HepG2 (cell line): ENCODE results near the gene NKD1. TPM values are rescaled to one million over a fixed set of nuclear protein-coding genes. Genes with fewer than 3 reads are reported as not detected.

Experiments used
- CCAR2 ChIP-seq: fragments of 200-400 bp; formaldehyde crosslinking; optimal IDR thresholded peaks from 2 replicates; pipeline ENCODE3; 2018; ENCODE audit warnings: low read depth, mild to moderate bottlenecking, low read length, moderate library complexity
- FOSL2 ChIP-seq: sonication (generic); formaldehyde crosslinking; IDR thresholded peaks from 2 replicates; pipeline ENCODE4 v1.4.0; 2020; ENCODE audit warnings: missing genetic modification reagents
- HOXA9 ChIP-seq: sonication (generic); formaldehyde crosslinking; IDR thresholded peaks from 2 replicates; pipeline ENCODE4 v1.8.1; 2022; ENCODE audit warnings: missing genetic modification reagents, mild to moderate bottlenecking, moderate library complexity, borderline replicate concordance
- KLF16 ChIP-seq, 2 experiments: sonication (generic) in 1 of 2; formaldehyde crosslinking in 1 of 2; IDR thresholded peaks; 2 replicates each; pipeline versions ENCODE4 v1.6.1 to v1.8.0; 2016 to 2023; ENCODE audit warnings: missing genetic modification reagents in 2 of 2, missing compliant biosample characterization in 1 of 2
- NCOA5 ChIP-seq: sonication (generic); formaldehyde crosslinking; IDR thresholded peaks from 2 replicates; pipeline ENCODE4 v1.4.0; 2020; ENCODE audit warnings: missing genetic modification reagents
- NFATC3 ChIP-seq: sonication (generic); formaldehyde crosslinking; IDR thresholded peaks from 2 replicates; pipeline ENCODE4 v1.5.1; 2020; ENCODE audit warnings: mild to moderate bottlenecking, missing genetic modification reagents
- PCBP2 ChIP-seq: fragments of 200-400 bp; formaldehyde crosslinking; optimal IDR thresholded peaks from 2 replicates; pipeline ENCODE3; 2018; ENCODE audit warnings: low read length, low read depth; ENCODE audit not compliant: poor library complexity, severe bottlenecking
- SMYD3 ChIP-seq: sonication (generic); formaldehyde crosslinking; IDR thresholded peaks from 2 replicates; pipeline ENCODE4 v1.8.1; 2023; ENCODE audit warnings: mild to moderate bottlenecking, missing genetic modification reagents
- SRSF1 ChIP-seq: fragments of 200-400 bp; formaldehyde crosslinking; optimal IDR thresholded peaks from 2 replicates; pipeline ENCODE3; 2017; ENCODE audit warnings: mild to moderate bottlenecking, low read depth, low read length, moderate library complexity
- THYN1 ChIP-seq: sonication (generic); formaldehyde crosslinking; IDR thresholded peaks from 2 replicates; pipeline ENCODE4 v1.8.1; 2023; ENCODE audit warnings: low read depth, mild to moderate bottlenecking, moderate library complexity, missing genetic modification reagents, borderline replicate concordance
- XBP1 ChIP-seq: sonication (generic); formaldehyde crosslinking; IDR thresholded peaks from 2 replicates; pipeline ENCODE4 v1.5.0; 2020; ENCODE audit warnings: missing genetic modification reagents
- YEATS2 ChIP-seq: sonication (generic); formaldehyde crosslinking; IDR thresholded peaks from 2 replicates; pipeline ENCODE4 v1.4.0; 2020; ENCODE audit warnings: missing genetic modification reagents, borderline replicate concordance
- ZNF24 ChIP-seq: fragments of 450-650 bp; IDR thresholded peaks from 2 replicates; pipeline ENCODE4 v1.6.1; 2017; ENCODE audit warnings: antibody characterized with exemption, mild to moderate bottlenecking
- ZNF326 ChIP-seq: sonication (generic); formaldehyde crosslinking; IDR thresholded peaks from 2 replicates; pipeline ENCODE4 v1.4.0; 2020; ENCODE audit warnings: missing genetic modification reagents, borderline replicate concordance
- ZNF333 ChIP-seq: sonication (generic); formaldehyde crosslinking; IDR thresholded peaks from 2 replicates; pipeline ENCODE4 v1.4.0; 2020; ENCODE audit warnings: mild to moderate bottlenecking, missing genetic modification reagents, borderline replicate concordance
- polyA plus RNA-seq, 8 experiments: library from polyadenylated mRNA; depleted of rRNA in 3 of 8; stranded (reverse) in 7 of 8; unstranded in 1 of 8; fragments of >200 nt; fragmentation: Illumina TruSeq in 4 of 8; extraction: Trizol in 4 of 8; gene quantifications; 2 replicates each; pipeline versions ENCODE4 v1.2.1 to v1.2.3, GENCODE V29; 2011 to 2016; ENCODE audit warnings: low read depth in 4 of 8, missing spikeins in 1 of 8, mixed read lengths in 1 of 8; ENCODE audit not compliant: insufficient read depth in 1 of 8
- total RNA-seq, 5 experiments: library from RNA; depleted of rRNA; stranded (reverse); fragments of >200 nt; fragmentation: Illumina TruSeq; extraction: Trizol; gene quantifications; 2 replicates each; pipeline ENCODE4 v1.2.3, GENCODE V29; 2016; ENCODE audit warnings: low read depth in 1 of 5
- TF ChIP-seq, protein P1 (sequence below): sonication (generic); formaldehyde crosslinking; IDR thresholded peaks from 2 replicates; pipeline ENCODE4 v1.5.1; 2020; ENCODE audit warnings: missing genetic modification reagents, mild to moderate bottlenecking, borderline replicate concordance
- TF ChIP-seq, protein P2 (sequence below): sonication (generic); formaldehyde crosslinking; IDR thresholded peaks from 2 replicates; pipeline ENCODE4 v1.4.0; 2020; ENCODE audit warnings: mild to moderate bottlenecking, missing genetic modification reagents, borderline replicate concordance
- TF ChIP-seq, protein P3 (sequence below): sonication (generic); formaldehyde crosslinking; IDR thresholded peaks from 2 replicates; pipeline ENCODE4 v1.5.1; 2020; ENCODE audit warnings: mild to moderate bottlenecking, missing genetic modification reagents

The NKD1 gene
- total and polyA plus RNA-seq, 2 of the 13 experiments (the other 11 are each of a cell fraction or from before 2014, with no cell fraction given) = 70.4 to 121 TPM

DNA sequence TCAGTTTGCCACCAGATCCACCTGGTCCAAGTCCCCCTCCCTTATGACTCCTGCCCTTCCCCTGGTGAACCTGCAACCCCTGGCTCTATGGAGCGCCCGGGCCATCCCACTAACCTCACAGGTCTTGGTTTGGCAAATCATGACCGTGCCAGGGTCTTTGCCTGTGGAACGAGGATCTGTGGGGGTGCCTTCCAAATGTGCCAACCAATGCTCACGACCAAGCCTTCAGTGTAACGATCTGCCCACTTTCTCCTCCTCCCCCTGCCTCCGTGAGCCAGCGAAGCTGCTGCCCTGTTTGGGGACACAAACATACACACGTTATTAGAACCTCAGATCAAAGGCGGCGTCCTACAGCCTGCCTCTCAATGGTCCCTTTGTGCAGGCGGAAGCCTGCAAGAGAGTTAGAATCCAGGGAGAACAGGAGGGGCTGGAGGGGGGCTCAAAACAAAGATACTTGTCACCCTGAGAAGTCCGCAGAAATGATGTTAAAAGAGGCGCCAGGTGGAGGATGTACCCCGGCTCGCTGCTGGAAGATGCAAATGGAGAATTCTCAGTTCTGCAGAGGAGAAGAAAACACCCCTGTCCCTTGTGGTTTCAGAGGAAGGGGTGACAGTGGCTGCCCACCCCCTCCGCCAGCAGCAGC, 9.0 kb upstream of the NKD1 start (continued):
- TF ChIP-seq SMYD3 (no peak), ZNF24 (no peak), ZNF333 (CRISPR knock-in tag) (no peak), FOSL2 (CRISPR knock-in tag) (peak; percentile 72), SRSF1 (peak; percentile 58), HOXA9 (CRISPR knock-in tag) (no peak), THYN1 (CRISPR knock-in tag) (no peak), PCBP2 (no peak), NFATC3 (CRISPR knock-in tag) (no peak), YEATS2 (peak; percentile 37; the same call in 1 of the 2 replicates), KLF16 (CRISPR knock-in tag; IDR thresholded peaks at IDR 0.05) (peak in 1 of 2 experiments; percentile 59; a peak in 2 of 4 replicates), XBP1 (CRISPR knock-in tag) (no peak), CCAR2 (peak; percentile 77), ZNF326 (CRISPR knock-in tag) (0 out of 2 replicates have a peak, but pooled peaks have one; percentile 21), NCOA5 (no peak)
- TF ChIP-seq, protein P1, sequence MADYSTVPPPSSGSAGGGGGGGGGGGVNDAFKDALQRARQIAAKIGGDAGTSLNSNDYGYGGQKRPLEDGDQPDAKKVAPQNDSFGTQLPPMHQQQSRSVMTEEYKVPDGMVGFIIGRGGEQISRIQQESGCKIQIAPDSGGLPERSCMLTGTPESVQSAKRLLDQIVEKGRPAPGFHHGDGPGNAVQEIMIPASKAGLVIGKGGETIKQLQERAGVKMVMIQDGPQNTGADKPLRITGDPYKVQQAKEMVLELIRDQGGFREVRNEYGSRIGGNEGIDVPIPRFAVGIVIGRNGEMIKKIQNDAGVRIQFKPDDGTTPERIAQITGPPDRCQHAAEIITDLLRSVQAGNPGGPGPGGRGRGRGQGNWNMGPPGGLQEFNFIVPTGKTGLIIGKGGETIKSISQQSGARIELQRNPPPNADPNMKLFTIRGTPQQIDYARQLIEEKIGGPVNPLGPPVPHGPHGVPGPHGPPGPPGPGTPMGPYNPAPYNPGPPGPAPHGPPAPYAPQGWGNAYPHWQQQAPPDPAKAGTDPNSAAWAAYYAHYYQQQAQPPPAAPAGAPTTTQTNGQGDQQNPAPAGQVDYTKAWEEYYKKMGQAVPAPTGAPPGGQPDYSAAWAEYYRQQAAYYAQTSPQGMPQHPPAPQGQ (CRISPR knock-in tag) = no peak; the same call in 1 of the 2 replicates
- TF ChIP-seq, protein P2, sequence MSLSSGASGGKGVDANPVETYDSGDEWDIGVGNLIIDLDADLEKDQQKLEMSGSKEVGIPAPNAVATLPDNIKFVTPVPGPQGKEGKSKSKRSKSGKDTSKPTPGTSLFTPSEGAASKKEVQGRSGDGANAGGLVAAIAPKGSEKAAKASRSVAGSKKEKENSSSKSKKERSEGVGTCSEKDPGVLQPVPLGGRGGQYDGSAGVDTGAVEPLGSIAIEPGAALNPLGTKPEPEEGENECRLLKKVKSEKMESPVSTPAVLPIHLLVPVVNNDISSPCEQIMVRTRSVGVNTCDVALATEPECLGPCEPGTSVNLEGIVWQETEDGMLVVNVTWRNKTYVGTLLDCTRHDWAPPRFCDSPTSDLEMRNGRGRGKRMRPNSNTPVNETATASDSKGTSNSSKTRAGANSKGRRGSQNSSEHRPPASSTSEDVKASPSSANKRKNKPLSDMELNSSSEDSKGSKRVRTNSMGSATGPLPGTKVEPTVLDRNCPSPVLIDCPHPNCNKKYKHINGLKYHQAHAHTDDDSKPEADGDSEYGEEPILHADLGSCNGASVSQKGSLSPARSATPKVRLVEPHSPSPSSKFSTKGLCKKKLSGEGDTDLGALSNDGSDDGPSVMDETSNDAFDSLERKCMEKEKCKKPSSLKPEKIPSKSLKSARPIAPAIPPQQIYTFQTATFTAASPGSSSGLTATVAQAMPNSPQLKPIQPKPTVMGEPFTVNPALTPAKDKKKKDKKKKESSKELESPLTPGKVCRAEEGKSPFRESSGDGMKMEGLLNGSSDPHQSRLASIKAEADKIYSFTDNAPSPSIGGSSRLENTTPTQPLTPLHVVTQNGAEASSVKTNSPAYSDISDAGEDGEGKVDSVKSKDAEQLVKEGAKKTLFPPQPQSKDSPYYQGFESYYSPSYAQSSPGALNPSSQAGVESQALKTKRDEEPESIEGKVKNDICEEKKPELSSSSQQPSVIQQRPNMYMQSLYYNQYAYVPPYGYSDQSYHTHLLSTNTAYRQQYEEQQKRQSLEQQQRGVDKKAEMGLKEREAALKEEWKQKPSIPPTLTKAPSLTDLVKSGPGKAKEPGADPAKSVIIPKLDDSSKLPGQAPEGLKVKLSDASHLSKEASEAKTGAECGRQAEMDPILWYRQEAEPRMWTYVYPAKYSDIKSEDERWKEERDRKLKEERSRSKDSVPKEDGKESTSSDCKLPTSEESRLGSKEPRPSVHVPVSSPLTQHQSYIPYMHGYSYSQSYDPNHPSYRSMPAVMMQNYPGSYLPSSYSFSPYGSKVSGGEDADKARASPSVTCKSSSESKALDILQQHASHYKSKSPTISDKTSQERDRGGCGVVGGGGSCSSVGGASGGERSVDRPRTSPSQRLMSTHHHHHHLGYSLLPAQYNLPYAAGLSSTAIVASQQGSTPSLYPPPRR (CRISPR knock-in tag) = peak; percentile 96
- TF ChIP-seq, protein P3, sequence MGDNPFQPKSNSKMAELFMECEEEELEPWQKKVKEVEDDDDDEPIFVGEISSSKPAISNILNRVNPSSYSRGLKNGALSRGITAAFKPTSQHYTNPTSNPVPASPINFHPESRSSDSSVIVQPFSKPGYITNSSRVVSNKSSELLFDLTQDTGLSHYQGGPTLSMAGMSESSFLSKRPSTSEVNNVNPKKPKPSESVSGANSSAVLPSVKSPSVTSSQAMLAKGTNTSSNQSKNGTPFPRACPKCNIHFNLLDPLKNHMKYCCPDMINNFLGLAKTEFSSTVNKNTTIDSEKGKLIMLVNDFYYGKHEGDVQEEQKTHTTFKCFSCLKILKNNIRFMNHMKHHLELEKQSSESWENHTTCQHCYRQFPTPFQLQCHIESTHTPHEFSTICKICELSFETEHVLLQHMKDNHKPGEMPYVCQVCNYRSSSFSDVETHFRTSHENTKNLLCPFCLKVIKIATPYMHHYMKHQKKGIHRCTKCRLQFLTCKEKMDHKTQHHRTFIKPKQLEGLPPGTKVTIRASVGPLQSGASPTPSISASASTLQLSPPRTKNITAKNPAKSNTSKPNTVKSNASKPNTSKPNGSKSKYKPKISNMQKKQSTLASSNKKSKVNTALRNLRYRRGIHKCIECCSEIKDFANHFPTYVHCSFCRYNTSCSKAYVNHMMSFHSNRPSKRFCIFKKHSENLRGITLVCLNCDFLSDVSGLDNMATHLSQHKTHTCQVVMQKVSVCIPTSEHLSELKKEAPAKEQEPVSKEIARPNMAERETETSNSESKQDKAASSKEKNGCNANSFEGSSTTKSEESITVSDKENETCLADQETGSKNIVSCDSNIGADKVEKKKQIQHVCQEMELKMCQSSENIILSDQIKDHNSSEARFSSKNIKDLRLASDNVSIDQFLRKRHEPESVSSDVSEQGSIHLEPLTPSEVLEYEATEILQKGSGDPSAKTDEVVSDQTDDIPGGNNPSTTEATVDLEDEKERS (CRISPR knock-in tag) = peak; percentile 96
